ENCODE results near the gene SLC6A13. TPM values are rescaled to one million over a fixed set of nuclear protein-coding genes. Genes with fewer than 3 reads are reported as not detected.

SLC6A13 gene
- total and polyA plus RNA-seq, 2 donors (not counting 3 experiments of a cell fraction or from before 2014, with no cell fraction given), result 0.14 TPM; not detected in 1

- no peaks in the 10 kb centered on the region for H3K36me3 ChIP-seq (ENCODE audit: control insufficient read depth in 2 of 2, extremely low read depth in 1 of 2, insufficient read depth in 2 of 2, low read length in 2 of 2)
- ChIA-PET POLR2A (no interaction called here), CTCF (interaction anchor here (1.0 to 1.5 kb wide), 2 partner anchors 8 to 12 kb away, joined by 3 read pairs; no protein-coding TSS in a partner anchor)
- no peaks in the 10 kb centered on the region for H3K79me2 ChIP-seq (ENCODE audit: control insufficient read depth, insufficient read depth, low read length)
- no peak overlapping the region for H3K9ac ChIP-seq (replicated peaks; ENCODE audit: extremely low read depth, insufficient read depth, low read length)
- no peaks in the 10 kb centered on the region for H4K20me1 ChIP-seq (replicated peaks; ENCODE audit: control insufficient read depth, extremely low read depth, insufficient read depth, low read length)
- no peak overlapping the region for H3K4me2 ChIP-seq (ENCODE audit: insufficient read depth, low read length)
- H3K9me3 ChIP-seq (replicated peaks; ENCODE audit: control insufficient read depth, insufficient read depth, low read length), result no peaks in the 10 kb centered on the region
- no peak overlapping the region for H3K27ac ChIP-seq (ENCODE audit: insufficient read depth, low read depth, low read length)
- FAIRE-seq, result no peak
- dilution Hi-C loops (cut with MboI; ENCODE audit: extremely low pct_ligation_motif_present, low sequenced_read_pairs) (no loop called here), intact Hi-C loops (cut with micrococcal nuclease) (no loop called here)
- H3K4me3 ChIP-seq (replicated peaks in 1 of 3; ENCODE audit: insufficient read depth in 1 of 3, low read depth in 1 of 3, low read length in 3 of 3), result no peak overlapping the region
- no peaks in the 10 kb centered on the region for H3K4me1 ChIP-seq (ENCODE audit: control insufficient read depth, extremely low read depth, insufficient read depth, low read length)
- no peak for TF ChIP-seq EZH2 (IDR thresholded peaks at IDR 0.05; ENCODE audit: borderline replicate concordance, low read depth, low read length, severe bottlenecking)
- no peak for TF ChIP-seq JUN (IDR thresholded peaks at IDR 0.05; ENCODE audit: borderline replicate concordance, insufficient read depth, insufficient read length, low read depth)
- TF ChIP-seq, protein P1, sequence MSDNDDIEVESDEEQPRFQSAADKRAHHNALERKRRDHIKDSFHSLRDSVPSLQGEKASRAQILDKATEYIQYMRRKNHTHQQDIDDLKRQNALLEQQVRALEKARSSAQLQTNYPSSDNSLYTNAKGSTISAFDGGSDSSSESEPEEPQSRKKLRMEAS (IDR thresholded peaks at IDR 0.05; ENCODE audit: insufficient read depth, insufficient read length), result no peak
- TF ChIP-seq, protein P2, sequence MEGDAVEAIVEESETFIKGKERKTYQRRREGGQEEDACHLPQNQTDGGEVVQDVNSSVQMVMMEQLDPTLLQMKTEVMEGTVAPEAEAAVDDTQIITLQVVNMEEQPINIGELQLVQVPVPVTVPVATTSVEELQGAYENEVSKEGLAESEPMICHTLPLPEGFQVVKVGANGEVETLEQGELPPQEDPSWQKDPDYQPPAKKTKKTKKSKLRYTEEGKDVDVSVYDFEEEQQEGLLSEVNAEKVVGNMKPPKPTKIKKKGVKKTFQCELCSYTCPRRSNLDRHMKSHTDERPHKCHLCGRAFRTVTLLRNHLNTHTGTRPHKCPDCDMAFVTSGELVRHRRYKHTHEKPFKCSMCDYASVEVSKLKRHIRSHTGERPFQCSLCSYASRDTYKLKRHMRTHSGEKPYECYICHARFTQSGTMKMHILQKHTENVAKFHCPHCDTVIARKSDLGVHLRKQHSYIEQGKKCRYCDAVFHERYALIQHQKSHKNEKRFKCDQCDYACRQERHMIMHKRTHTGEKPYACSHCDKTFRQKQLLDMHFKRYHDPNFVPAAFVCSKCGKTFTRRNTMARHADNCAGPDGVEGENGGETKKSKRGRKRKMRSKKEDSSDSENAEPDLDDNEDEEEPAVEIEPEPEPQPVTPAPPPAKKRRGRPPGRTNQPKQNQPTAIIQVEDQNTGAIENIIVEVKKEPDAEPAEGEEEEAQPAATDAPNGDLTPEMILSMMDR (IDR thresholded peaks at IDR 0.05; ENCODE audit: extremely low read depth in 1 of 2, insufficient read depth in 1 of 2, low read depth in 1 of 2, low read length in 2 of 2), result no peak
- no peak for TF ChIP-seq MYC (IDR thresholded peaks at IDR 0.05; ENCODE audit: low read depth, low read length)
- TF ChIP-seq FOS (IDR thresholded peaks at IDR 0.05; ENCODE audit: borderline replicate concordance, insufficient read depth, low read length), result no peak
- TF ChIP-seq POLR2AphosphoS5 (IDR thresholded peaks at IDR 0.05; ENCODE audit: insufficient read depth, low read depth, low read length), result no peak
- TF ChIP-seq GATA2 (IDR thresholded peaks at IDR 0.05; ENCODE audit: insufficient read depth, insufficient read length, low read depth, low read length), result no peak
- no peak for TF ChIP-seq POLR2A (IDR thresholded peaks at IDR 0.05; ENCODE audit: low read depth, low read length)
- BruUV-seq (replicated peaks), result no TSS peak
- H2AFZ ChIP-seq (ENCODE audit: low read depth, low read length), result no peak overlapping the region
- H3K27me3 ChIP-seq (ENCODE audit: control insufficient read depth in 2 of 2, insufficient read depth in 2 of 2, low read length in 2 of 2), result peaks cover 0 to 8% of the 10 kb centered on the region in 2 experiments
- H3K9me1 ChIP-seq (replicated peaks; ENCODE audit: control insufficient read depth, extremely low read depth, insufficient read depth, low read length), result no peaks in the 10 kb centered on the region
- no peak for DNase-seq (ENCODE audit: low read depth, low spot score)
These were observed 5.2 kb upstream of the SLC6A13 start for GRCh38 chr12:267581-268482.

All from endothelial cell of umbilical vein (primary cell).